ENCODE measurements around the gene TRAPPC5.

Gene TRAPPC5

GRCh38 chr19:7734220-7735203, 53.9 kb downstream of the TRAPPC5 start:
- no peak for DNase-seq

- DNase-seq: no peak
These were observed 55.5 kb downstream of the TRAPPC5 start for GRCh38 chr19:7736148-7736547.

DNA sequence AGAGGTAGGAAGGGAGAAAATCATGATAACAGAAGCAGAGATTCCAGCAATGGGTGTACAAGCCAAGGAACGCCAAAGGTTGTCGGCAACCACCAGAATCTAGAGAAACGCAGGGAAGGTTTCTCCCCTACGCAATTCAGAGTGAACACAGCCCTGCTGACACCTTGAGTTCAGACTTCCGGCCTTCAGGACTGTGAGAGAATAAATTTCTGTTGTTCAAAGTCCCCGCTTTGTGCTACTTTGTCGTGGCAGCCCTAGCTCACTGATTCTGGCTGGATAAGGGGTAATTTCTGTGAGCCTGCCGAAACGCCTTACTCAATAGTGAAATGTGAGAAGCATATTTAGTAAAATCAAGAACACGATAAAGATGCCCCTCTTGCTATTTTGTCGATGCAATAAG, 56.6 kb downstream of the TRAPPC5 start:
- no peak for DNase-seq

Measured in hippocampal formation (tissue), 2 donors.